Epithelial cell of esophagus (primary cell): Measurements from ENCODE around the gene ATP5MC2.
A peak's percentile ranks its signal among the peaks of the same experiment; 100 is the strongest.

Experiments used
- DNase-seq: peaks from one replicate; pipeline ENCODE4 v3.0.0; 2010; ENCODE audit warnings: low read depth
- H3K4me3 ChIP-seq: 2 replicates; pipeline ENCODE4 v1.5.1; 2011; ENCODE audit warnings: mild to moderate bottlenecking, low read length, control low read depth
- CTCF ChIP-seq: IDR thresholded peaks from 2 replicates; pipeline ENCODE4 v1.5.1; 2011; ENCODE audit warnings: low read depth, mild to moderate bottlenecking, low read length, control low read depth, inconsistent platforms; ENCODE audit not compliant: insufficient read depth; ENCODE audit errors: missing control alignments

The ATP5MC2 gene

GRCh38 chr12:53677800-53678148 lies 1.9 kb upstream of the ATP5MC2 start:
- no peak for DNase-seq
- no peak for TF ChIP-seq CTCF
- no peak overlapping the region for H3K4me3 ChIP-seq

GRCh38 chr12:53677016-53677799 lies 1.3 kb upstream of the ATP5MC2 start:
- peak overlapping the region; percentile 14 for H3K4me3 ChIP-seq
- no peak for TF ChIP-seq CTCF
- no peak for DNase-seq

- H3K4me3 ChIP-seq = peak overlapping the region; percentile 37
- no peak for TF ChIP-seq CTCF
- no peak for DNase-seq
These were observed 753 bp upstream of the ATP5MC2 start for GRCh38 chr12:53676656-53677015.

- peak; percentile 5 for DNase-seq
- no peak for TF ChIP-seq CTCF
These were observed 744 bp downstream of the ATP5MC2 start for GRCh38 chr12:53674977-53675700.

GRCh38 chr12:53670971-53671370 lies 4.9 kb downstream of the ATP5MC2 start:
- no peak overlapping the region for H3K4me3 ChIP-seq
- DNase-seq = peak; percentile 21
- TF ChIP-seq CTCF = no peak

More at GRCh38 chr12:53674977-53675700, 744 bp downstream of the ATP5MC2 start:
- peak overlapping the region; percentile 88 for H3K4me3 ChIP-seq

- TF ChIP-seq CTCF = no peak
- no peak overlapping the region for H3K4me3 ChIP-seq
- DNase-seq = no peak
These were observed 5.6 kb downstream of the ATP5MC2 start for GRCh38 chr12:53670308-53670707.
